ENCODE results near the gene MXRA8. TPM values are rescaled to one million over a fixed set of nuclear protein-coding genes. Genes with fewer than 3 reads are reported as not detected.
A peak's percentile ranks its signal among the peaks of the same experiment; 100 is the strongest.
"Not testable (repeated sequence)": the region's sequence is repeated elsewhere in the genome, so short reads cannot be mapped to it uniquely, and the experiment has no call there.

The MXRA8 gene
- polyA plus RNA-seq, 4 donors: 164 to 219 (median 209) TPM

GRCh38 chr1:1324524-1325287, 33.6 kb downstream of the MXRA8 start, which contains the start of the genes CPTP and INTS11:
Gene CPTP, plus strand, starts transcription at chr1:1324802. Its CDS starts 2,109 bp downstream, at chr1:1326911.
Gene INTS11, minus strand, starts transcription at chr1:1324660. Its CDS starts 52 bp downstream, at chr1:1324608.
- DNase-seq (ENCODE audit: low read depth in 4 of 4, low spot score in 2 of 4): peak in 3 of 4 donors; percentile 61 to 81 (median 78)

GRCh38 chr1:1324084-1324523, 34.3 kb downstream of the MXRA8 start:
- no peak for DNase-seq (ENCODE audit: low read depth in 4 of 4, low spot score in 2 of 4)

GRCh38 chr1:1322952-1323351, 35.4 kb downstream of the MXRA8 start:
- no peak for DNase-seq (ENCODE audit: low read depth in 4 of 4, low spot score in 2 of 4)

- no peak for DNase-seq (ENCODE audit: low read depth in 4 of 4, low spot score in 2 of 4)
Measured at GRCh38 chr1:1322418-1322817, 35.9 kb downstream of the MXRA8 start.

- DNase-seq (ENCODE audit: low read depth in 4 of 4, low spot score in 2 of 4): no peak
Measured at GRCh38 chr1:1321477-1321876, 36.9 kb downstream of the MXRA8 start.

- no peak for DNase-seq (ENCODE audit: low read depth in 4 of 4, low spot score in 2 of 4)
Measured at GRCh38 chr1:1320666-1321448, 37.5 kb downstream of the MXRA8 start.

- no peak for DNase-seq (ENCODE audit: low read depth in 4 of 4, low spot score in 2 of 4)
Measured at GRCh38 chr1:1319646-1319941, 38.8 kb downstream of the MXRA8 start.

- no peak for DNase-seq (ENCODE audit: low read depth in 4 of 4, low spot score in 2 of 4)
Measured at GRCh38 chr1:1318777-1319645, 39.3 kb downstream of the MXRA8 start.

GRCh38 chr1:1318131-1318652, 40.2 kb downstream of the MXRA8 start:
- DNase-seq (ENCODE audit: low read depth in 4 of 4, low spot score in 2 of 4): no peak

- DNase-seq (ENCODE audit: low read depth in 4 of 4, low spot score in 2 of 4): no peak
Measured at GRCh38 chr1:1317420-1317819, 40.9 kb downstream of the MXRA8 start.

- not testable (repeated sequence) for DNase-seq (ENCODE audit: low read depth in 4 of 4, low spot score in 2 of 4)
Measured at GRCh38 chr1:1316199-1316598, 42.2 kb downstream of the MXRA8 start.

- no peak for DNase-seq (ENCODE audit: low read depth in 4 of 4, low spot score in 2 of 4)
Measured at GRCh38 chr1:1315435-1315954, 42.9 kb downstream of the MXRA8 start.

GRCh38 chr1:1314678-1315335, 43.5 kb downstream of the MXRA8 start:
- DNase-seq (ENCODE audit: low read depth in 4 of 4, low spot score in 2 of 4): no peak

- DNase-seq (ENCODE audit: low read depth in 4 of 4, low spot score in 2 of 4): no peak
Measured at GRCh38 chr1:1314237-1314586, 44.1 kb downstream of the MXRA8 start.

- DNase-seq (ENCODE audit: low read depth in 4 of 4, low spot score in 2 of 4): no peak
Measured at GRCh38 chr1:1313500-1314236, 44.7 kb downstream of the MXRA8 start.

- no peak for DNase-seq (ENCODE audit: low read depth in 4 of 4, low spot score in 2 of 4)
Measured at GRCh38 chr1:1312450-1313314, 45.7 kb downstream of the MXRA8 start.

GRCh38 chr1:1311107-1312104, 46.9 kb downstream of the MXRA8 start:
- DNase-seq (ENCODE audit: low read depth in 4 of 4, low spot score in 2 of 4): no peak
